Gastroesophageal sphincter (tissue), 4 donors: Measurements from ENCODE around the gene DBP. TPM values are rescaled to one million over a fixed set of nuclear protein-coding genes. Genes with fewer than 3 reads are reported as not detected.

Experiments used
- ATAC-seq: fragments of 150-250 bp; one replicate; pipeline ENCODE4 v1.9.1; 2016; ENCODE audit warnings: mild to moderate bottlenecking, moderate library complexity
- H3K27ac ChIP-seq, 4 donors: fragments of 200-600 bp; sonication (generic) in 3 of 4; 1 replicate in 3 of 4; 2 replicates in 1 of 4; pipeline ENCODE4 v1.5.1; 2016 to 2019
- H3K27me3 ChIP-seq: fragments of 200-600 bp; sonication (generic); one replicate; pipeline ENCODE4 v1.5.1; 2019
- H3K36me3 ChIP-seq, 2 donors: fragments of 200-600 bp; sonication (generic); one replicate each; pipeline ENCODE4 v1.5.1; 2019; ENCODE audit warnings: control low read depth in 1 of 2
- H3K4me1 ChIP-seq, 3 donors: fragments of 200-600 bp; sonication (generic); 1 replicate in 2 of 3; 2 replicates in 1 of 3; pipeline ENCODE4 v1.5.1; 2016 to 2019; ENCODE audit warnings: control low read depth in 2 of 3
- H3K4me3 ChIP-seq, 2 donors: fragments of 200-600 bp; sonication (generic); one replicate each; pipeline ENCODE4 v1.5.1; 2019; ENCODE audit warnings: mild to moderate bottlenecking in 1 of 2, moderate library complexity in 1 of 2
- H3K9me3 ChIP-seq, 3 donors: fragments of 200-600 bp; sonication (generic); one replicate each; pipeline ENCODE4 v1.5.1; 2017 to 2019; ENCODE audit warnings: control low read depth in 2 of 3
- CTCF ChIP-seq, 4 experiments: fragments of 200-600 bp in 2 of 4; fragments of 450-650 bp in 2 of 4; sonication (generic) in 1 of 4; IDR thresholded peaks; one replicate each; pipeline ENCODE4 v1.5.1; 2017 to 2019; ENCODE audit warnings: antibody characterized with exemption in 4 of 4, mild to moderate bottlenecking in 2 of 4, moderate library complexity in 2 of 4
- EP300 ChIP-seq: sonication (generic); formaldehyde crosslinking; IDR thresholded peaks from one replicate; pipeline ENCODE4 v1.6.1; 2017; ENCODE audit warnings: antibody characterized with exemption, mild to moderate bottlenecking
- POLR2A ChIP-seq, 2 donors: fragments of 450-650 bp; IDR thresholded peaks; one replicate each; pipeline ENCODE4 v1.6.1; 2017; ENCODE audit warnings: antibody characterized with exemption in 2 of 2, mild to moderate bottlenecking in 2 of 2, moderate library complexity in 1 of 2
- POLR2AphosphoS5 ChIP-seq: sonication (generic); formaldehyde crosslinking; IDR thresholded peaks from one replicate; pipeline ENCODE4 v1.6.1; 2017; ENCODE audit warnings: antibody characterized with exemption
- WGBS, 2 donors: methylation state at CpG; one replicate each; pipeline ENCODE4 v1.1.5; 2018; ENCODE audit warnings: low coverage in 1 of 2; 5-methylcytosine and 5-hydroxymethylcytosine counted together
- total RNA-seq, 4 donors: library from RNA; depleted of rRNA; stranded (reverse); fragments of >200 nt; gene quantifications; one replicate each; pipeline ENCODE4 v1.1.0, GENCODE V29; 2016

Gene DBP
- total RNA-seq, 4 donors from 2014 or later, result 2.9 to 16.8 (median 8.9) TPM

- TF ChIP-seq CTCF (IDR thresholded peaks at IDR 0.05) (no peak), POLR2AphosphoS5 (no peak), EP300 (no peak), POLR2A (IDR thresholded peaks at IDR 0.05) (no peak)
- Histone ChIP-seq H3K36me3 (no peaks in the 10 kb centered on the region), H3K27me3 (no peaks in the 10 kb centered on the region), H3K27ac (no peak within 1 kb of the TSS), H3K9me3 (no peaks in the 10 kb centered on the region), H3K4me1 (peaks cover 0 to 11% (median 6%) of the 10 kb centered on the region in 3 donors), H3K4me3 (no peak within 1 kb of the TSS)
- no peak for ATAC-seq
- WGBS, 2 donors, result 42% methylated on average over 2 of the region's 25 CpGs; no CpG with 5 or more reads in 1 of the 2 donors
Measured at GRCh38 chr19:48672994-48673393, 35.8 kb upstream of the DBP start, which contains the start of gene NTN5. NTN5 (minus strand) TSS chr19:48673017; CDS start chr19:48670986, 2,031 bp downstream.

- Histone ChIP-seq H3K4me3 (no peak overlapping the region), H3K27me3 (no peaks in the 10 kb centered on the region), H3K9me3 (no peaks in the 10 kb centered on the region), H3K36me3 (no peaks in the 10 kb centered on the region), H3K27ac (no peak overlapping the region), H3K4me1 (peaks cover 0 to 11% (median 6%) of the 10 kb centered on the region in 3 donors)
- 45 to 79% methylated on average over 2 to 6 of the region's 10 CpGs for WGBS, 2 donors
- TF ChIP-seq POLR2AphosphoS5, result no peak
- no peak for TF ChIP-seq EP300
- no peak for TF ChIP-seq POLR2A (IDR thresholded peaks at IDR 0.05)
- no peak for TF ChIP-seq CTCF (IDR thresholded peaks at IDR 0.05)
- ATAC-seq, result no peak
Measured at GRCh38 chr19:48671446-48671995, 34.3 kb upstream of the DBP start.

GRCh38 chr19:48670699-48671445, 33.7 kb upstream of the DBP start:
- TF ChIP-seq POLR2A (IDR thresholded peaks at IDR 0.05) (no peak), CTCF (IDR thresholded peaks at IDR 0.05) (no peak), EP300 (no peak), POLR2AphosphoS5 (no peak)
- WGBS, 2 donors, result 67 to 75% methylated on average over 2 to 13 of the region's 21 CpGs
- H3K36me3 ChIP-seq, result no peaks in the 10 kb centered on the region
- no peaks in the 10 kb centered on the region for H3K9me3 ChIP-seq
- H3K4me1 ChIP-seq, result peaks cover 0 to 10% (median 6%) of the 10 kb centered on the region in 3 donors
- no peaks in the 10 kb centered on the region for H3K27me3 ChIP-seq
- H3K27ac ChIP-seq, result no peak overlapping the region
- ATAC-seq, result no peak
- H3K4me3 ChIP-seq, result no peak overlapping the region

GRCh38 chr19:48669903-48670668, 32.9 kb upstream of the DBP start:
- Histone ChIP-seq H3K4me3 (no peak overlapping the region), H3K4me1 (peaks cover 0 to 2% (median 1%) of the 10 kb centered on the region in 3 donors), H3K27ac (no peak overlapping the region), H3K36me3 (no peaks in the 10 kb centered on the region), H3K9me3 (no peaks in the 10 kb centered on the region), H3K27me3 (no peaks in the 10 kb centered on the region)
- ATAC-seq, result no peak
- TF ChIP-seq POLR2A (IDR thresholded peaks at IDR 0.05) (no peak), CTCF (IDR thresholded peaks at IDR 0.05) (no peak), EP300 (no peak), POLR2AphosphoS5 (no peak)
- 75 to 100% methylated on average over 2 to 6 of the region's 26 CpGs for WGBS, 2 donors
